ENCODE results near the gene FAM83D. TPM values are rescaled to one million over a fixed set of nuclear protein-coding genes. Genes with fewer than 3 reads are reported as not detected.

Gene FAM83D
- total RNA-seq, 4 donors from 2014 or later: 8.7 to 17.4 (median 14.0) TPM

GRCh38 chr20:38924718-38925117 is 1.5 kb upstream of the FAM83D start:
- intact Hi-C loops (cut with DNase I; ENCODE audit: low total_unique reads): loop anchor here (5.0 kb wide), 1 partner anchor 123 kb away; no protein-coding TSS in a partner anchor
- DNase-seq (ENCODE audit: low spot score in 2 of 2): no peak
- TF ChIP-seq POLR2A (IDR thresholded peaks at IDR 0.05) (no peak), CTCF (IDR thresholded peaks at IDR 0.05) (no peak)
- no peak overlapping the region for H3K4me3 ChIP-seq (ENCODE audit: low read depth, poor library complexity, severe bottlenecking)
- 89 to 91% methylated on average over 2 of the region's 2 CpGs for WGBS, 2 donors

GRCh38 chr20:38926934-38927616 is 858 bp downstream of the FAM83D start:
- intact Hi-C loops (cut with DNase I; ENCODE audit: low total_unique reads): loop anchor here (5.0 kb wide), 1 partner anchor 120 kb away; no protein-coding TSS in a partner anchor
- no peak for DNase-seq (ENCODE audit: low spot score in 2 of 2)
- peak overlapping the region; percentile 26 for H3K4me3 ChIP-seq (ENCODE audit: low read depth, poor library complexity, severe bottlenecking)
- WGBS, 2 donors: 8 to 13% methylated on average over 15 to 27 of the region's 27 CpGs
- TF ChIP-seq POLR2A (IDR thresholded peaks at IDR 0.05) (no peak), CTCF (IDR thresholded peaks at IDR 0.05) (no peak)

- intact Hi-C loops (cut with DNase I; ENCODE audit: low total_unique reads): loop anchor here (5.0 kb wide), 1 partner anchor 119 kb away; no protein-coding TSS in a partner anchor
- no peak for TF ChIP-seq POLR2A (IDR thresholded peaks at IDR 0.05)
- TF ChIP-seq CTCF (IDR thresholded peaks at IDR 0.05): no peak
- no peak overlapping the region for H3K4me3 ChIP-seq (ENCODE audit: low read depth, poor library complexity, severe bottlenecking)
- no peak for DNase-seq (ENCODE audit: low spot score in 2 of 2)
- WGBS, 2 donors: 51 to 55% methylated on average over 5 of the region's 5 CpGs
Measured at GRCh38 chr20:38927902-38928578, 1.8 kb downstream of the FAM83D start.

GRCh38 chr20:38930242-38930569 is 4.0 kb downstream of the FAM83D start:
- H3K4me3 ChIP-seq (ENCODE audit: low read depth, poor library complexity, severe bottlenecking): no peak overlapping the region
- TF ChIP-seq CTCF (IDR thresholded peaks at IDR 0.05) (no peak), POLR2A (IDR thresholded peaks at IDR 0.05) (no peak)
- no peak for DNase-seq (ENCODE audit: low spot score in 2 of 2)
- intact Hi-C loops (cut with DNase I; ENCODE audit: low total_unique reads): no loop called here
- 80 to 85% methylated on average over 1 of the region's 1 CpG for WGBS, 2 donors

GRCh38 chr20:38931984-38932383 is 5.8 kb downstream of the FAM83D start:
- no peak overlapping the region for H3K4me3 ChIP-seq (ENCODE audit: low read depth, poor library complexity, severe bottlenecking)
- no peak for DNase-seq (ENCODE audit: low spot score in 2 of 2)
- 88 to 97% methylated on average over 4 of the region's 4 CpGs for WGBS, 2 donors
- TF ChIP-seq POLR2A (IDR thresholded peaks at IDR 0.05): no peak
- no peak for TF ChIP-seq CTCF (IDR thresholded peaks at IDR 0.05)
- intact Hi-C loops (cut with DNase I; ENCODE audit: low total_unique reads): no loop called here
